Measurements from ENCODE around the gene ICE1.
"Not testable (repeated sequence)": the region's sequence is repeated elsewhere in the genome, so short reads cannot be mapped to it uniquely, and the experiment has no call there.

ICE1 gene

DNA sequence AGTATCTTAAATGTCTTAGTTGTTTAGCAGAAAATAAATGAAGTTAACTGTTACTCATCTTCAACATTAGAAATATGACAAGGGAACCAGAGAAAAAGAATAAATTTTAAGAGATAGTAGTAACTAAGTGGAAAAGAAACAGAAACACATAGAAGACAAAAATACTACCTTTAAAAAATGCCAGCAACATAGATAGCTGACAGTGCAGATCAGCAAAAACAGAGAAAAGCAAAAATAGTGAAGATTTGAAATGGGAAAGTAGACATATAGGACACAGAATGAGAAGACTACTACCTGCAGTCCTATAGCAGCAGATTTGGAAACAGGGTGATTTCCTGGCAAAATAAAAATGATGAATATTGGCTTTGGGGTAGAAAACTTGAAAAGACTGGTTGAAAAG is 48.5 kb downstream of the ICE1 start:
- Histone ChIP-seq H3K27me3 (no peaks in the 10 kb centered on the region), H3K36me3 (peaks cover 61% of the 10 kb centered on the region), H3K27ac (no peak overlapping the region), H3K4me3 (ENCODE audit: low read depth in 1 of 2, low read length in 1 of 2) (no peak overlapping the region), H3K4me1 (ENCODE audit: control insufficient read depth in 1 of 2, insufficient read depth in 1 of 2, low read depth in 1 of 2, low read length in 1 of 2) (no peaks in the 10 kb centered on the region), H3K9me3 (no peaks in the 10 kb centered on the region)
- TF ChIP-seq, protein P1, sequence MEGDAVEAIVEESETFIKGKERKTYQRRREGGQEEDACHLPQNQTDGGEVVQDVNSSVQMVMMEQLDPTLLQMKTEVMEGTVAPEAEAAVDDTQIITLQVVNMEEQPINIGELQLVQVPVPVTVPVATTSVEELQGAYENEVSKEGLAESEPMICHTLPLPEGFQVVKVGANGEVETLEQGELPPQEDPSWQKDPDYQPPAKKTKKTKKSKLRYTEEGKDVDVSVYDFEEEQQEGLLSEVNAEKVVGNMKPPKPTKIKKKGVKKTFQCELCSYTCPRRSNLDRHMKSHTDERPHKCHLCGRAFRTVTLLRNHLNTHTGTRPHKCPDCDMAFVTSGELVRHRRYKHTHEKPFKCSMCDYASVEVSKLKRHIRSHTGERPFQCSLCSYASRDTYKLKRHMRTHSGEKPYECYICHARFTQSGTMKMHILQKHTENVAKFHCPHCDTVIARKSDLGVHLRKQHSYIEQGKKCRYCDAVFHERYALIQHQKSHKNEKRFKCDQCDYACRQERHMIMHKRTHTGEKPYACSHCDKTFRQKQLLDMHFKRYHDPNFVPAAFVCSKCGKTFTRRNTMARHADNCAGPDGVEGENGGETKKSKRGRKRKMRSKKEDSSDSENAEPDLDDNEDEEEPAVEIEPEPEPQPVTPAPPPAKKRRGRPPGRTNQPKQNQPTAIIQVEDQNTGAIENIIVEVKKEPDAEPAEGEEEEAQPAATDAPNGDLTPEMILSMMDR (IDR thresholded peaks at IDR 0.05) = no peak

DNA sequence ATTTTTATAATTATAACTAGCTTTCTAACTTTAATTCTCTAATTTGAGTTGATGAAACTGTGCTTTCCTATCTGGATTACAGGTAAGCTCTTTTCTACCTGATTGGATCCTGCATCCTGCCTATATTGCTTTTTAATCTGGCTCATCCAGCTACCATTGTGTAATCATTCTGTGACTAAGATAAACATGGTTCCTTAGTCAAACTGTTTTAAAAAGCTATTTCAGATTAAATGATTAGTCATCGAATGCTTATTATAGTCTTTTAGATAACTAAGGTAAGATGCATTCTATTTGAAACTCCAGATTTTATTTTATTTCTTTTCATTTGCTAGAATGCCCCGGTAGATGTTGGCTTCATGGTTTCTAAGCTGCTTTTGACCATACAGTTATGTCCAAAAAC is 50.7 kb downstream of the ICE1 start:
- Histone ChIP-seq H3K36me3 (peaks cover 53% of the 10 kb centered on the region), H3K4me1 (ENCODE audit: control insufficient read depth in 1 of 2, insufficient read depth in 1 of 2, low read depth in 1 of 2, low read length in 1 of 2) (no peaks in the 10 kb centered on the region), H3K9me3 (no peaks in the 10 kb centered on the region), H3K4me3 (ENCODE audit: low read depth in 1 of 2, low read length in 1 of 2) (no peak overlapping the region), H3K27me3 (no peaks in the 10 kb centered on the region), H3K27ac (no peak overlapping the region)
- TF ChIP-seq, protein P1 (IDR thresholded peaks at IDR 0.05) = no peak

DNA sequence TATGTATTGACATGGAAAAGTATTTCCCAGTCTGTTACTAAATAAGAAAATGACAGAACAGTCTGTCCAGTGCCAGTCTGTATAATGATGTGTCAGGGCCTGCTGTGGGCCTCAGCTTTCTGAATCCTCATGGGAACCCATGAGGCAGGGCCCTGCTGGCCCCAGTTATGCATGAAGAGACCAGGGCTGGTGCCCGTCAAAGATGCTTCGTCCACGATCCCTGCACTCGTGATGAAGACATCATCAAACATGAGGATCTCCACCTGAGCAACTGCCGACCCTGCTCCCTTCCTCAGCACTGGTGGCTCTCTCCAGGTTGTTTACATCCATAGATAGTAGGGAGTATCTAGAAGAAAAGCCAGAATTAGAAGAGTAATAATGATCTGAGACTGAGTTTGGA is 52.5 kb downstream of the ICE1 start:
- H3K4me1 ChIP-seq (ENCODE audit: control insufficient read depth in 1 of 2, insufficient read depth in 1 of 2, low read depth in 1 of 2, low read length in 1 of 2) = no peaks in the 10 kb centered on the region
- no peak overlapping the region for H3K27ac ChIP-seq
- no peaks in the 10 kb centered on the region for H3K9me3 ChIP-seq
- TF ChIP-seq, protein P1 (IDR thresholded peaks at IDR 0.05) = no peak
- H3K27me3 ChIP-seq = no peaks in the 10 kb centered on the region
- no peak overlapping the region for H3K4me3 ChIP-seq (ENCODE audit: low read depth in 1 of 2, low read length in 1 of 2)
- H3K36me3 ChIP-seq = peaks cover 48% of the 10 kb centered on the region

DNA sequence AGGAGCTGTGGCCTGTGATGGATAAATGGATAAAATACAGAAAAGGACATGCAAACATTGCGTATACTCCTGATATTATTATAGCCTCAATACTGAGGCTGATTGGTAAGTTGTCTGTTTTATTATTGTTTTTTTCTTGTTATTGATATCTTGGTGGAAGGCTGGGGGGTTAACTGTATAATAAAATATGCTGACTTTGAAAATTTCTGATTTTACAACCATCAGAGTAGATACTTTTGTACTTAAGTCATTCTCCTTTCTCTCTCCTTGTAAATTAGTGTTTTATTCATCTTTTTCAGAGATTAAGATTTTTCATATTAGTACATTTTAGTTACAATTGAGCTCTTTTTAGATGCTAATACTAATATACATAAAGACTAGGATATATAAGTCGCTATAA is 53.5 kb downstream of the ICE1 start:
- Histone ChIP-seq H3K36me3 (peaks cover 44% of the 10 kb centered on the region), H3K27ac (no peak overlapping the region), H3K4me1 (ENCODE audit: control insufficient read depth in 1 of 2, insufficient read depth in 1 of 2, low read depth in 1 of 2, low read length in 1 of 2) (no peaks in the 10 kb centered on the region), H3K27me3 (no peaks in the 10 kb centered on the region), H3K4me3 (ENCODE audit: low read depth in 1 of 2, low read length in 1 of 2) (no peak overlapping the region), H3K9me3 (no peaks in the 10 kb centered on the region)
- TF ChIP-seq, protein P1 (IDR thresholded peaks at IDR 0.05) = no peak

DNA sequence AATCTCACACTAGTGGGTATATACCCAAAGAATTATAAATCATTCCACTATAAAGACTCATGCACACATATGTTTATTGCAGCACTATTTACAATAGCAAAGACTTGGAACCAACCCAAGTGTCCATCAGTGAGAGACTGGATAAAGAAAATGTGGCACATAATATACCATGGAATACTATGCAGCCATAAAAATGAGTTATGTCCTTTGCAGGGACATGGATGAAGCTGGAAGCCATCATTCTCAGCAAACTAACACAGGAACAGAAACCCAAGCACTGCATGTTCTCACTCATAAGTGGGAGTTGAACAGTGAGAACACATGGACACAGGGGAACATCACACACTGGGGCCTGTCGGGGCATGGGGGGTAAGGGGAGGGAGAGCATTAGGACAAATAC is 57.1 kb downstream of the ICE1 start:
- H3K9me3 ChIP-seq; H3K4me3 ChIP-seq (ENCODE audit: low read depth in 1 of 2, low read length in 1 of 2); H3K27ac ChIP-seq; H3K27me3 ChIP-seq; H3K4me1 ChIP-seq (ENCODE audit: control insufficient read depth in 1 of 2, insufficient read depth in 1 of 2, low read depth in 1 of 2, low read length in 1 of 2): not testable (repeated sequence)
- peaks cover 38% of the 10 kb centered on the region for H3K36me3 ChIP-seq

DNA sequence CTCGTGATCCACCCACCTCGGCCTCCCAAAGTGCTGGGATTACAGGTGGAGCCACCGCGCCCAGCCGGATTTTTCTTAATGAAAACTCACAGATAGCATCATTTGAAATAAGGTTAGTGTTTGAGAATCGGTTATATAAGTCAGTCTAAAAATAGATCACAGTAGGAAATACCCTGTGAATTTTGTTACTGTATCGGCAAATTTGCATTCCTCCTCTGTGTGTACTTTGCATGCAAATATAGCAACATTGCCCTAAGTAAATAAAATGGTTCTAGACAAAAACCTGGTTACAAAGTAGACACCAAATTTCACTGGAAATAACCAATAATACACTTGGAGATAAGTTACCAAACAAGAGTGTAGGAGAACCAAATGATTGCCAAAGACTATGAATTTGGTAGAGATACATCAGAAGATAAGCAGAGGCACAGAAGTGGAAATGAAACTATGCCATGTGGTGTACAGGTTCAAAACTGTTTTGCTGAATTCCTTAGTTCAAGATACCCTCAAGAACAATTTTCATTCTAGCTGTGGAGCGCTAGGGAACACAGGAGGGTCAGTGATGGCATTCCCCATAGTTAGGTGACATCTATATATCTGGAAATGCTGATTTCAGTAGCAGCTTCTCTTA is 58.1 kb downstream of the ICE1 start:
- Histone ChIP-seq H3K36me3 (peaks cover 30% of the 10 kb centered on the region), H3K4me1 (ENCODE audit: control insufficient read depth in 1 of 2, insufficient read depth in 1 of 2, low read depth in 1 of 2, low read length in 1 of 2) (no peaks in the 10 kb centered on the region), H3K9me3 (no peaks in the 10 kb centered on the region), H3K4me3 (ENCODE audit: low read depth in 1 of 2, low read length in 1 of 2) (no peak overlapping the region), H3K27ac (no peak overlapping the region), H3K27me3 (no peaks in the 10 kb centered on the region)
- TF ChIP-seq, protein P1 (IDR thresholded peaks at IDR 0.05) = no peak
